PFSK-1 (cell line): ENCODE results near the gene OPN4. TPM values are rescaled to one million over a fixed set of nuclear protein-coding genes. Genes with fewer than 3 reads are reported as not detected.

ENCODE experiments used
- FOXP2 ChIP-seq: optimal IDR thresholded peaks from 2 replicates; pipeline ENCODE3; 2011; ENCODE audit warnings: borderline replicate concordance, control low read depth, inconsistent platforms; ENCODE audit not compliant: insufficient read depth; ENCODE audit errors: extremely low read length, extremely low read depth
- POLR2AphosphoS5 ChIP-seq: IDR thresholded peaks from 2 replicates; pipeline ENCODE4 v1.6.1; 2012; ENCODE audit warnings: low read depth, mild to moderate bottlenecking, control low read depth, low read length, moderate library complexity
- SIN3A ChIP-seq: IDR thresholded peaks from 2 replicates; pipeline ENCODE4 v1.6.1; 2012; ENCODE audit warnings: mild to moderate bottlenecking, low read length, moderate library complexity, borderline replicate concordance; ENCODE audit not compliant: insufficient read depth
- TAF1 ChIP-seq: IDR thresholded peaks from 2 replicates; pipeline ENCODE4 v1.6.1; 2012; ENCODE audit warnings: low read length, control low read depth, borderline replicate concordance; ENCODE audit not compliant: insufficient read depth
- polyA plus RNA-seq: library from polyadenylated mRNA; unstranded; fragments of >200 nt; gene quantifications from one replicate; pipeline ENCODE4 v1.2.1, GENCODE V29; 2012; ENCODE audit warnings: low read depth, missing spikeins; ENCODE audit not compliant: insufficient read length
- TF ChIP-seq, protein P1 (sequence below), 2 experiments: IDR thresholded peaks; 2 replicates each; pipeline versions ENCODE4 v1.6.1 to v1.8.0; 2011 to 2012; ENCODE audit warnings: low read depth in 2 of 2, low read length in 2 of 2, control low read depth in 1 of 2, inconsistent platforms in 1 of 2, mild to moderate bottlenecking in 1 of 2, moderate library complexity in 1 of 2; ENCODE audit not compliant: insufficient read depth in 1 of 2

OPN4 gene, protein sequence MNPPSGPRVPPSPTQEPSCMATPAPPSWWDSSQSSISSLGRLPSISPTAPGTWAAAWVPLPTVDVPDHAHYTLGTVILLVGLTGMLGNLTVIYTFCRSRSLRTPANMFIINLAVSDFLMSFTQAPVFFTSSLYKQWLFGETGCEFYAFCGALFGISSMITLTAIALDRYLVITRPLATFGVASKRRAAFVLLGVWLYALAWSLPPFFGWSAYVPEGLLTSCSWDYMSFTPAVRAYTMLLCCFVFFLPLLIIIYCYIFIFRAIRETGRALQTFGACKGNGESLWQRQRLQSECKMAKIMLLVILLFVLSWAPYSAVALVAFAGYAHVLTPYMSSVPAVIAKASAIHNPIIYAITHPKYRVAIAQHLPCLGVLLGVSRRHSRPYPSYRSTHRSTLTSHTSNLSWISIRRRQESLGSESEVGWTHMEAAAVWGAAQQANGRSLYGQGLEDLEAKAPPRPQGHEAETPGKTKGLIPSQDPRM
- polyA plus RNA-seq = not detected

DNA sequence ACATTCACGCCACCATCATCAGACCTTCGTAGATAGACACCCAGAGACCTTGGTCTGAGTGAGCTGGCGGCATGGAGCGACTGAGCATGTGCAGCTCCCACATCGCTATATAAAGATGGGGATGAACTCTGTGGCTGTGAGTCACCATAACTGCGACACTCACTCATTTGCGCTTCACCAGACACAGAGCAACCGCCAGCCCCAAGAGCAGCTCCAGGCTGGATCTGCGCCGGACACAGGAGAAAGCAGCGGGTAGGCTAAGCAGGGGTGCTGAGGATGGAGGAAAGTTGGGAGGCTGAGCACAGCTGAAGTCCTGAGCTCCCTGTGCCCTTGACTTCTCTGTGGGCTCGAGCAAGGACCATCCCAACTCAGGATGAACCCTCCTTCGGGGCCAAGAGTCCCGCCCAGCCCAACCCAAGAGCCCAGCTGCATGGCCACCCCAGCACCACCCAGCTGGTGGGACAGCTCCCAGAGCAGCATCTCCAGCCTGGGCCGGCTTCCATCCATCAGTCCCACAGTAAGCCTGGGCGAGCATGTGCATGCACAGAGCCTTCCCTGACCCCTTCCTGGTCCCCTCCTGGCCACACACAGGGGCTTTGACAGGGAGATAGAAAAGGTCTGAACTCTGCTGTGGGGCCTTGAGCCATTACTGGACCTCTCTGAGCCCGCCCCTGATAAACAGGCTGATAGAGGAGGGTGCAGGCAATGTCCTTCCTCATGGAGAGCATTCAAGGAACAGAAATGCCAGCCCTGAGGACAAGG is at the start of gene OPN4:
OPN4 (plus strand) TSS at position 137 of the 762 bp plus-strand sequence; CDS start at position 374, 237 bp downstream.
- TF ChIP-seq SIN3A (no peak), TAF1 (no peak), POLR2AphosphoS5 (no peak), FOXP2 (no peak)
- TF ChIP-seq, protein P1, sequence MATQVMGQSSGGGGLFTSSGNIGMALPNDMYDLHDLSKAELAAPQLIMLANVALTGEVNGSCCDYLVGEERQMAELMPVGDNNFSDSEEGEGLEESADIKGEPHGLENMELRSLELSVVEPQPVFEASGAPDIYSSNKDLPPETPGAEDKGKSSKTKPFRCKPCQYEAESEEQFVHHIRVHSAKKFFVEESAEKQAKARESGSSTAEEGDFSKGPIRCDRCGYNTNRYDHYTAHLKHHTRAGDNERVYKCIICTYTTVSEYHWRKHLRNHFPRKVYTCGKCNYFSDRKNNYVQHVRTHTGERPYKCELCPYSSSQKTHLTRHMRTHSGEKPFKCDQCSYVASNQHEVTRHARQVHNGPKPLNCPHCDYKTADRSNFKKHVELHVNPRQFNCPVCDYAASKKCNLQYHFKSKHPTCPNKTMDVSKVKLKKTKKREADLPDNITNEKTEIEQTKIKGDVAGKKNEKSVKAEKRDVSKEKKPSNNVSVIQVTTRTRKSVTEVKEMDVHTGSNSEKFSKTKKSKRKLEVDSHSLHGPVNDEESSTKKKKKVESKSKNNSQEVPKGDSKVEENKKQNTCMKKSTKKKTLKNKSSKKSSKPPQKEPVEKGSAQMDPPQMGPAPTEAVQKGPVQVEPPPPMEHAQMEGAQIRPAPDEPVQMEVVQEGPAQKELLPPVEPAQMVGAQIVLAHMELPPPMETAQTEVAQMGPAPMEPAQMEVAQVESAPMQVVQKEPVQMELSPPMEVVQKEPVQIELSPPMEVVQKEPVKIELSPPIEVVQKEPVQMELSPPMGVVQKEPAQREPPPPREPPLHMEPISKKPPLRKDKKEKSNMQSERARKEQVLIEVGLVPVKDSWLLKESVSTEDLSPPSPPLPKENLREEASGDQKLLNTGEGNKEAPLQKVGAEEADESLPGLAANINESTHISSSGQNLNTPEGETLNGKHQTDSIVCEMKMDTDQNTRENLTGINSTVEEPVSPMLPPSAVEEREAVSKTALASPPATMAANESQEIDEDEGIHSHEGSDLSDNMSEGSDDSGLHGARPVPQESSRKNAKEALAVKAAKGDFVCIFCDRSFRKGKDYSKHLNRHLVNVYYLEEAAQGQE (IDR thresholded peaks at IDR 0.05; ENCODE audit: insufficient read depth in 1 of 2, low read depth in 2 of 2, low read length in 2 of 2) = no peak

DNA sequence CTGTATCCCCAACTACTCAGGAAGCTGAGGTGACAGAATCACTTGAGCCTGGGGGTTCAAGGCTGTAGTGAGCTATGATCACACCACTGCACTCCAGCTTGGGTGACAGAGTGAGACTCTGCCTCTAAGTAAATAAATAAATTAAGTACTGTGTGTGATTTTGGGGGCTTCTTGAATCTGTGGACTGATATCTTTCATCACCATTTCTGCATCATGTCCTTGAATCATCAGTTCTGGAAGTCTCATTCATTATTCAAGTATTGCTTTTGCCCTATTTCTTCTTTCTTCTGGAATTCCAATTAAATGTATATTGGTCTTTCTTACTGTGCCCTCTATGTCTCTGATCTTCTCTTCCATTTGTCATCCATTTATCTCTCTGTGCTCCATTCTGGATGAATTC is 46.7 kb upstream of the OPN4 start:
- no peak for TF ChIP-seq SIN3A
- TF ChIP-seq FOXP2 = no peak
- no peak for TF ChIP-seq TAF1
- TF ChIP-seq POLR2AphosphoS5 = no peak
- TF ChIP-seq, protein P1 (IDR thresholded peaks at IDR 0.05; ENCODE audit: insufficient read depth in 1 of 2, low read depth in 2 of 2, low read length in 2 of 2) = no peak

DNA sequence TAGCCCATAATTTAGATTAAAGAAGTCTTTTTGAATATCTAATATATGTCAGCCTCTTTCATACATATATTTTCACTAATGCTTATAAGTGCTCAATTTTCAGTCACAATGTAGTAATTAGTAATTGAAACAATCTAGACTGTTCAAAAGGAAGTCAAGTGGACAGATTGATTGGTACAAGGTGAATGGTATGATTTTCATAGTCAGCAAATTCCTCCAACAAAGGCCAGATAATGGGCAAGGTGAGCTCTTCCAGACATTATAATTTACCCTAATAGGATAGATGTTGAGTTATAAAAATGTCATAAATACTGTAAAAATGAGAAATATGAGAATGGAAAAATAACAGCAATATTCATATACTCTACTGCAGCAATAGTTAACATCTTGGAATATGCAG is 44.4 kb upstream of the OPN4 start:
- TF ChIP-seq, protein P1 (IDR thresholded peaks at IDR 0.05; ENCODE audit: insufficient read depth in 1 of 2, low read depth in 2 of 2, low read length in 2 of 2) = no peak
- TF ChIP-seq POLR2AphosphoS5 (no peak), SIN3A (no peak), FOXP2 (no peak), TAF1 (no peak)

DNA sequence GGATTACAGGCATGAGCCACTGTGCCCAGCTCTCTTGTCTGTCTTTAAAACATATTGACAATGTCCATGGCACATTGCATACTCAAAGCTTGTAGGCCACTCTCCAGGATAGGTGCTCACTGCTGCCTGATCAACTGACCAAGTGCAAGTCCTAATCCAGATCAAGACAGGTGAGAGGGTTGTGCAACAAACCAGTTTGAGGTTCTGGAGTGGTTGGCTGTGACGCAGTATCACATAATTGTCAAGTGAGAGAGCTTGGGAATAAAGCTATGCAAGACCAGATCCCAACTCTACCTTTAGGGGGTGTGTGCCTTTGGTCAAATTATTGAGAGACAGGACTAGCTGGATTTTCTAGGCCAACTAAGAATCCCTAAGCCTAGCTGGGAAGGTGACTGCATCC is 43.0 kb upstream of the OPN4 start:
- TF ChIP-seq, protein P1 (IDR thresholded peaks at IDR 0.05; ENCODE audit: insufficient read depth in 1 of 2, low read depth in 2 of 2, low read length in 2 of 2) = no peak
- TF ChIP-seq FOXP2 = no peak
- TF ChIP-seq POLR2AphosphoS5 = no peak
- no peak for TF ChIP-seq SIN3A
- TF ChIP-seq TAF1 = no peak
